Fibroblast of lung (primary cell): ENCODE measurements around the gene TAS2R38.

Experiments used
- CTCF ChIP-seq, 2 donors: IDR thresholded peaks in 1 of 2; conservative IDR thresholded peaks in 1 of 2; 1 replicate in 1 of 2; 2 replicates in 1 of 2; pipeline ENCODE4 v1.5.1; 2011 to 2012; ENCODE audit warnings: low read length in 2 of 2, control low read depth in 1 of 2, inconsistent platforms in 1 of 2, low read depth in 1 of 2, mild to moderate bottlenecking in 1 of 2
- EZH2 ChIP-seq: IDR thresholded peaks from 2 replicates; pipeline ENCODE4 v1.5.1; 2012; ENCODE audit warnings: low read length, control low read depth, mild to moderate bottlenecking; ENCODE audit errors: missing control alignments

GRCh38 chr7:141960687-141961422 is 12.7 kb downstream of the TAS2R38 start:
- TF ChIP-seq CTCF (conservative IDR thresholded peaks at IDR 0.05 in 1 of 2, IDR thresholded peaks at IDR 0.05 in 1 of 2; ENCODE audit: low read depth in 1 of 2, low read length in 2 of 2) (no peak), EZH2 (no peak)
